Measurements from ENCODE around the gene BMERB1. TPM values are rescaled to one million over a fixed set of nuclear protein-coding genes. Genes with fewer than 3 reads are reported as not detected.
"Not testable (repeated sequence)": the region's sequence is repeated elsewhere in the genome, so short reads cannot be mapped to it uniquely, and the experiment has no call there.

BMERB1 gene
- total RNA-seq, 2 donors from 2014 or later: 6.3 to 10.4 TPM

DNA sequence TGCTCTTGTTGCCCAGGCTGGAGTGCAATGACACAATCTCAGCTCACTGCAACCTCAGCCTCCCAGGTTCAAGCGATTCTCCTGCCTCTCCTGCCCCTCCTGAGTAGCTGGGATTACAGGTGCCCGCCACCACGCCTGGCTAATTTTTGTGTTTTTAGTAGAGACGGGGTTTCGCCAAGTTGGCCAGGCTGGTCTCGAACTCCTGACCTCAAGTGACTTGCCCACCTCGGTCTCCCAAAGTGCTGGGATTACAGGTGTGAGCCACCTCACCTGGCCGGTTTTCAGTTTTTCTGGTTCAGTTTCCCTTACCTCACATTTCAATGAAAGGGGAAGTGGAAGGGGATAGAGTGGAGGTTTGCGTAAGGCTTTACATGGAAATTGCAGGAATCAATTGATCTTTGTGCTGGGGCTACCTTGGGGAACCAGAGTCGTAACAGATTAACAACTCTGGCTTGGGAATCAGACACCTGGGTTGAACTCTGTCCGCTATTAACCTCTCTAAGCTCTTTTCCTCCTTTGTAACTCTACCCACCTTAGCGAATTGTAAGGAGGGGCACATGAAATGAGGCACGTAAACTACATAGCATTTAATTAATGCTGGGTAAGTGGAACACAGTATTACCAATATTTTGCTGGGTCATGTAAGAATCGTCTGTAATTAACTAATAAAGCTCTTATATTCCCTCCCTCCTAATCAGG lies 35.6 kb upstream of the BMERB1 start:
- H3K9me3 Mint-ChIP-seq: no peaks in the 10 kb centered on the region
- DNase-seq: no peak
- Histone ChIP-seq H3K27ac (ENCODE audit: low read depth, low read length) (no peak overlapping the region), H3K27me3 (ENCODE audit: control insufficient read depth, insufficient read depth, low read length, poor library complexity, severe bottlenecking) (peaks cover 13% of the 10 kb centered on the region), H3K36me3 (ENCODE audit: control insufficient read depth, insufficient read depth, low read length) (no peaks in the 10 kb centered on the region), H3K4me3 (ENCODE audit: low read length) (no peak overlapping the region), H3K9me3 (ENCODE audit: control insufficient read depth, low read length) (no peaks in the 10 kb centered on the region), H3K4me1 (ENCODE audit: control insufficient read depth, insufficient read depth, low read length) (no peaks in the 10 kb centered on the region), H3K9ac (ENCODE audit: extremely low read depth, low read length, poor library complexity, severe bottlenecking) (no peak overlapping the region)
- 90 to 99% methylated on average over 9 to 13 of the region's 14 CpGs for WGBS, 2 experiments (ENCODE audit: insufficient coverage in 1 of 2, insufficient read length in 1 of 2)
- no peak for TF ChIP-seq CTCF (conservative IDR thresholded peaks at IDR 0.05)
- H3K4me1 Mint-ChIP-seq: no peaks in the 10 kb centered on the region
- H3K36me3 Mint-ChIP-seq (ENCODE audit: low read depth): no peaks in the 10 kb centered on the region
- H3K27ac Mint-ChIP-seq: no peak overlapping the region
- H3K27me3 Mint-ChIP-seq (ENCODE audit: insufficient read depth): peaks cover 20% of the 10 kb centered on the region
- no peak overlapping the region for H3K4me3 Mint-ChIP-seq

DNA sequence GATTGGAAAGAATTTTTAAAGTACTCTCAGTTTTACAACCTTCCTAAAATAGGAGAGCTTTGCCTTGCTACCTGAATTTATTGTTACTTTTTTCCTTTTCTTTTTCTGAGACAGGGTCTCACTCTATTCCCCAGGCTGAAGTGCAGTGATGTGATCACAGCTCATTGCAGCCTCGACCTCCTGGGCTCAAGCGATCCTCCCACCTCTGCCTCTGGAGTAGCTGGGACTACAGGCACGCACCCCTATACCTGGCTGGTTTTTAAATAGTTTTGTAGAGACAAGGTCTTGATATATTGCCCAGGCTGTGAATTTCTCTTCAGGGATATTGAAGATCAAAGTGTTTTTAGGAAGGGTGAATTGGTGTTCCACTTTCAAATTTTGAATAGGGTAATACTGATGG lies 35.1 kb upstream of the BMERB1 start:
- no peaks in the 10 kb centered on the region for H3K4me1 Mint-ChIP-seq
- no peak overlapping the region for H3K4me3 Mint-ChIP-seq
- Histone ChIP-seq H3K9me3 (ENCODE audit: control insufficient read depth, low read length) (no peaks in the 10 kb centered on the region), H3K4me1 (ENCODE audit: control insufficient read depth, insufficient read depth, low read length) (no peaks in the 10 kb centered on the region), H3K36me3 (ENCODE audit: control insufficient read depth, insufficient read depth, low read length) (no peaks in the 10 kb centered on the region), H3K27ac (ENCODE audit: low read depth, low read length) (no peak overlapping the region), H3K27me3 (ENCODE audit: control insufficient read depth, insufficient read depth, low read length, poor library complexity, severe bottlenecking) (peaks cover 13% of the 10 kb centered on the region), H3K4me3 (ENCODE audit: low read length) (no peak overlapping the region), H3K9ac (ENCODE audit: extremely low read depth, low read length, poor library complexity, severe bottlenecking) (no peak overlapping the region)
- DNase-seq: no peak
- H3K27me3 Mint-ChIP-seq (ENCODE audit: insufficient read depth): peaks cover 18% of the 10 kb centered on the region
- no peaks in the 10 kb centered on the region for H3K9me3 Mint-ChIP-seq
- no peak for TF ChIP-seq CTCF (conservative IDR thresholded peaks at IDR 0.05)
- WGBS, 2 experiments (ENCODE audit: insufficient coverage in 1 of 2, insufficient read length in 1 of 2): 87% methylated on average over 3 of the region's 3 CpGs; no CpG with 5 or more reads in 1 of the 2 experiments
- H3K36me3 Mint-ChIP-seq (ENCODE audit: low read depth): no peaks in the 10 kb centered on the region
- no peak overlapping the region for H3K27ac Mint-ChIP-seq

DNA sequence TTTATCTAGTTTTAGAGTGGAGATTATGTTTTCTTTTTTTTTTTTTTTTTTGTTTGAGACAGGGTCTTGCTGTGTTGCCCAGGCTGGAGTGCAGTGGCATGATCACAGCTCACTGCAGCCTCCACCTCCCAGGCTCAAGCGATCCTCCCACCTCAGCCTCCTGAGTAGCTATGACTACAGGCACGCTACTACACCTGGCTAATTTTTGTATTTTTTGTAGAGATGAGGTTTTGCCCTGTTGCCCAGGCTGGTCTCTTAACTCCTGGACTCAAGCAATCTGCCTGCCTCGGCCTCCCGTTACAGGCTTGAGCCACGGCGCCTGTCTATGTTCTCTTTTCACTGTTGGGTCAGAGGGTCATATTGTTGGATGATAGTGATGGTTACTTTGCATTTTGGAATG lies 34.1 kb upstream of the BMERB1 start:
- H3K4me1 ChIP-seq (ENCODE audit: control insufficient read depth, insufficient read depth, low read length); H3K36me3 Mint-ChIP-seq (ENCODE audit: low read depth); H3K4me1 Mint-ChIP-seq; H3K9ac ChIP-seq (ENCODE audit: extremely low read depth, low read length, poor library complexity, severe bottlenecking); H3K4me3 Mint-ChIP-seq; H3K36me3 ChIP-seq (ENCODE audit: control insufficient read depth, insufficient read depth, low read length); DNase-seq; H3K27ac Mint-ChIP-seq; H3K9me3 Mint-ChIP-seq; H3K9me3 ChIP-seq (ENCODE audit: control insufficient read depth, low read length); H3K4me3 ChIP-seq (ENCODE audit: low read length); H3K27ac ChIP-seq (ENCODE audit: low read depth, low read length): not testable (repeated sequence)
- peaks cover 15% of the 10 kb centered on the region for H3K27me3 Mint-ChIP-seq (ENCODE audit: insufficient read depth)
- H3K27me3 ChIP-seq (ENCODE audit: control insufficient read depth, insufficient read depth, low read length, poor library complexity, severe bottlenecking): peaks cover 13% of the 10 kb centered on the region
- WGBS, 2 experiments (ENCODE audit: insufficient coverage in 1 of 2, insufficient read length in 1 of 2): 93 to 94% methylated on average over 5 to 6 of the region's 6 CpGs

DNA sequence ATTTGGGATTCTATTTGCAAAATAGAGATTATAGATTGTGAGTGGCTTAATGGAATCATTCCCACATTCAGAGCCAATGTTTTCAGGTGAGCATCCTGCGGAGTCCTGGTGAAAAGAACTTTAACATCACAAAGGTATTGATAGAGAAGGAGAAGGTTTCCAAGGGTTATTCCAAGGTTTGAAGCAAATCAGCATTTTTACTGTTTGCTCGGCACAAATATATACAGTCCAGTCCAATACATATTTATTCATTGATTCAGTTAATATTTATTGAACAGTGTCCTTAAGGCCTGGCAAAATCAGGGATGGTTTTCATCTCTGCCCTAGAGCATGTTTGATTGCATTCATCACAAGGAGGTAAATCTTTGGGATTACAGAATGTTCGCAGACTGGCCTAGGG lies 32.4 kb upstream of the BMERB1 start:
- no peak for DNase-seq
- Histone ChIP-seq H3K9ac (ENCODE audit: extremely low read depth, low read length, poor library complexity, severe bottlenecking) (no peak overlapping the region), H3K4me1 (ENCODE audit: control insufficient read depth, insufficient read depth, low read length) (no peaks in the 10 kb centered on the region), H3K4me3 (ENCODE audit: low read length) (no peak overlapping the region), H3K36me3 (ENCODE audit: control insufficient read depth, insufficient read depth, low read length) (no peaks in the 10 kb centered on the region), H3K27ac (ENCODE audit: low read depth, low read length) (no peak overlapping the region), H3K27me3 (ENCODE audit: control insufficient read depth, insufficient read depth, low read length, poor library complexity, severe bottlenecking) (peaks cover 4% of the 10 kb centered on the region), H3K9me3 (ENCODE audit: control insufficient read depth, low read length) (no peaks in the 10 kb centered on the region)
- WGBS, 2 experiments (ENCODE audit: insufficient coverage in 1 of 2, insufficient read length in 1 of 2): 100% methylated on average over 2 to 3 of the region's 3 CpGs
- peaks cover 5% of the 10 kb centered on the region for H3K27me3 Mint-ChIP-seq (ENCODE audit: insufficient read depth)
- no peaks in the 10 kb centered on the region for H3K36me3 Mint-ChIP-seq (ENCODE audit: low read depth)
- H3K27ac Mint-ChIP-seq: no peak overlapping the region
- no peaks in the 10 kb centered on the region for H3K9me3 Mint-ChIP-seq
- H3K4me3 Mint-ChIP-seq: no peak overlapping the region
- TF ChIP-seq CTCF (conservative IDR thresholded peaks at IDR 0.05): no peak
- no peaks in the 10 kb centered on the region for H3K4me1 Mint-ChIP-seq
